ENCODE results near the gene HIPK2.

- TF ChIP-seq CTCF (IDR thresholded peaks at IDR 0.05; ENCODE audit: low read depth, low read length) (no peak), POLR2A (IDR thresholded peaks at IDR 0.05; ENCODE audit: extremely low read depth, insufficient read length) (no peak), MAX (IDR thresholded peaks at IDR 0.05; ENCODE audit: low read depth, low read length) (no peak)
Observed at GRCh38 chr7:139675127-139676125, 102.4 kb downstream of the HIPK2 start.

Measured in NB4 (cell line).